Parathyroid adenoma (tissue), 2 donors: Measurements from ENCODE around the gene ABHD5.

Experiments
- H2AFZ ChIP-seq: fragments of 300-600 bp; sonication (generic); one replicate; pipeline ENCODE4 v1.7.0; 2017; ENCODE audit warnings: antibody characterized with exemption, mild to moderate bottlenecking
- H3K27ac ChIP-seq: fragments of 300-600 bp; sonication (generic); one replicate; pipeline ENCODE4 v1.7.0; 2017
- H3K27me3 ChIP-seq: fragments of 300-600 bp; sonication (generic); one replicate; pipeline ENCODE4 v1.7.0; 2017; ENCODE audit warnings: low read length; ENCODE audit not compliant: control insufficient read depth, insufficient read depth
- H3K36me3 ChIP-seq: fragments of 300-600 bp; sonication (generic); one replicate; pipeline ENCODE4 v1.7.0; 2017; ENCODE audit warnings: low read length; ENCODE audit not compliant: control insufficient read depth, insufficient read depth
- H3K4me1 ChIP-seq: fragments of 300-600 bp; sonication (generic); one replicate; pipeline ENCODE4 v1.7.0; 2017; ENCODE audit warnings: control low read depth
- H3K4me2 ChIP-seq: fragments of 300-600 bp; sonication (generic); one replicate; pipeline ENCODE4 v1.7.0; 2017; ENCODE audit warnings: low read length
- H3K4me3 ChIP-seq: fragments of 300-600 bp; sonication (generic); one replicate; pipeline ENCODE4 v1.7.0; 2017; ENCODE audit warnings: low read depth, low read length
- H3K79me2 ChIP-seq: fragments of 300-600 bp; sonication (generic); one replicate; pipeline ENCODE4 v1.7.0; 2017; ENCODE audit warnings: control low read depth
- H3K9ac ChIP-seq: fragments of 300-600 bp; sonication (generic); one replicate; pipeline ENCODE4 v1.7.0; 2017; ENCODE audit warnings: mild to moderate bottlenecking
- H3K9me3 ChIP-seq: fragments of 300-600 bp; sonication (generic); one replicate; pipeline ENCODE4 v1.7.0; 2017; ENCODE audit warnings: low read length; ENCODE audit not compliant: control insufficient read depth
- TF ChIP-seq, protein P1 (sequence below): fragments of 300-600 bp; sonication (generic); IDR thresholded peaks from one replicate; pipeline ENCODE4 v1.7.0; 2017; ENCODE audit warnings: antibody characterized with exemption, mild to moderate bottlenecking
- donor health status: primary hyperparathyroidism.

ABHD5 gene

GRCh38 chr3:43707266-43707665, 16.5 kb downstream of the ABHD5 start:
- H3K36me3 ChIP-seq = no peaks in the 10 kb centered on the region
- H3K4me1 ChIP-seq = no peaks in the 10 kb centered on the region
- no peaks in the 10 kb centered on the region for H3K27me3 ChIP-seq
- no peak overlapping the region for H3K4me3 ChIP-seq
- TF ChIP-seq, protein P1, sequence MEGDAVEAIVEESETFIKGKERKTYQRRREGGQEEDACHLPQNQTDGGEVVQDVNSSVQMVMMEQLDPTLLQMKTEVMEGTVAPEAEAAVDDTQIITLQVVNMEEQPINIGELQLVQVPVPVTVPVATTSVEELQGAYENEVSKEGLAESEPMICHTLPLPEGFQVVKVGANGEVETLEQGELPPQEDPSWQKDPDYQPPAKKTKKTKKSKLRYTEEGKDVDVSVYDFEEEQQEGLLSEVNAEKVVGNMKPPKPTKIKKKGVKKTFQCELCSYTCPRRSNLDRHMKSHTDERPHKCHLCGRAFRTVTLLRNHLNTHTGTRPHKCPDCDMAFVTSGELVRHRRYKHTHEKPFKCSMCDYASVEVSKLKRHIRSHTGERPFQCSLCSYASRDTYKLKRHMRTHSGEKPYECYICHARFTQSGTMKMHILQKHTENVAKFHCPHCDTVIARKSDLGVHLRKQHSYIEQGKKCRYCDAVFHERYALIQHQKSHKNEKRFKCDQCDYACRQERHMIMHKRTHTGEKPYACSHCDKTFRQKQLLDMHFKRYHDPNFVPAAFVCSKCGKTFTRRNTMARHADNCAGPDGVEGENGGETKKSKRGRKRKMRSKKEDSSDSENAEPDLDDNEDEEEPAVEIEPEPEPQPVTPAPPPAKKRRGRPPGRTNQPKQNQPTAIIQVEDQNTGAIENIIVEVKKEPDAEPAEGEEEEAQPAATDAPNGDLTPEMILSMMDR = no peak
- no peaks in the 10 kb centered on the region for H3K79me2 ChIP-seq
- no peaks in the 10 kb centered on the region for H3K9me3 ChIP-seq
- no peak overlapping the region for H2AFZ ChIP-seq
- H3K27ac ChIP-seq = no peak overlapping the region
- H3K4me2 ChIP-seq = no peak overlapping the region
- no peak overlapping the region for H3K9ac ChIP-seq

GRCh38 chr3:43707998-43708397, 17.3 kb downstream of the ABHD5 start:
- Histone ChIP-seq H3K36me3 (no peaks in the 10 kb centered on the region), H2AFZ (no peak overlapping the region), H3K9me3 (no peaks in the 10 kb centered on the region), H3K27me3 (no peaks in the 10 kb centered on the region), H3K4me2 (no peak overlapping the region), H3K4me3 (no peak overlapping the region), H3K27ac (no peak overlapping the region), H3K4me1 (no peaks in the 10 kb centered on the region), H3K79me2 (no peaks in the 10 kb centered on the region), H3K9ac (no peak overlapping the region)
- TF ChIP-seq, protein P1 = no peak

GRCh38 chr3:43709022-43709421, 18.3 kb downstream of the ABHD5 start:
- Histone ChIP-seq H2AFZ (no peak overlapping the region), H3K9ac (no peak overlapping the region), H3K79me2 (no peaks in the 10 kb centered on the region), H3K36me3 (no peaks in the 10 kb centered on the region), H3K27ac (no peak overlapping the region), H3K27me3 (no peaks in the 10 kb centered on the region), H3K4me1 (no peaks in the 10 kb centered on the region), H3K4me3 (no peak overlapping the region), H3K4me2 (no peak overlapping the region), H3K9me3 (no peaks in the 10 kb centered on the region)
- TF ChIP-seq, protein P1 = no peak

DNA sequence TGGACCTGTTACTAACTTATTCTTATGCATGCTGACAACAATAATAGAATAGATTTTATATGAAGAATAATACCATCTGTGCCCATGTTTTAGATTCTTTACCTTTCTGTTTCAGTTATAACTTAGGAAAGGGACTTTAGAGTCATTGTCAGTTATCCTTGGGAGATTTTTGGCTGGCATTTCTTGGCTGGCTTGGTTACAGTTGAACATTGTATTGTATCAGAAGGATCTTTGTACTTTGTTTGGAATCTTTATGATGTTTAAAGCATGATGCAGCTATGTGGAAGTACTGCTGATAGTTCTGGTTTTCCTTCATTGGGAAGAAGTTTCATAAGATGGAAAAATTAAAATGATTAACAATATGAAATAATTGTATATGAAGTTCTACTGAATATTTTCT, 19.9 kb downstream of the ABHD5 start:
- Histone ChIP-seq H3K4me3 (no peak overlapping the region), H3K36me3 (no peaks in the 10 kb centered on the region), H2AFZ (no peak overlapping the region), H3K4me1 (no peaks in the 10 kb centered on the region), H3K9me3 (no peaks in the 10 kb centered on the region), H3K79me2 (no peaks in the 10 kb centered on the region), H3K27me3 (no peaks in the 10 kb centered on the region), H3K4me2 (no peak overlapping the region), H3K9ac (no peak overlapping the region), H3K27ac (no peak overlapping the region)
- TF ChIP-seq, protein P1 = no peak

- Histone ChIP-seq H3K27me3 (no peaks in the 10 kb centered on the region), H3K4me2 (no peak overlapping the region), H3K4me3 (no peak overlapping the region), H3K4me1 (no peaks in the 10 kb centered on the region), H3K9me3 (no peaks in the 10 kb centered on the region), H2AFZ (no peak overlapping the region), H3K9ac (no peak overlapping the region), H3K79me2 (no peaks in the 10 kb centered on the region), H3K36me3 (no peaks in the 10 kb centered on the region), H3K27ac (no peak overlapping the region)
- TF ChIP-seq, protein P1 = no peak
Measured at GRCh38 chr3:43718296-43718695, 27.6 kb downstream of the ABHD5 start.
